Muscle of back (tissue), 11 donors: ENCODE measurements around the gene SLC46A2. TPM values are rescaled to one million over a fixed set of nuclear protein-coding genes. Genes with fewer than 3 reads are reported as not detected.

ENCODE experiments used
- DNase-seq, 3 donors: peaks; one replicate each; pipeline versions ENCODE4 v3.0.0 to v3.0.0-alpha.2; 2013
- polyA plus RNA-seq, 10 donors: library from polyadenylated mRNA; unstranded; fragments of 120-200 nt; gene quantifications; one replicate each; pipeline ENCODE4 v1.2.1, GENCODE V29; 2013; ENCODE audit not compliant: insufficient read length in 10 of 10

The SLC46A2 gene
- polyA plus RNA-seq, 10 donors: 0.07 to 0.24 (median 0.17) TPM; not detected in 5

GRCh38 chr9:112887381-112887780 lies 3.3 kb downstream of the SLC46A2 start:
- no peak for DNase-seq

- DNase-seq: no peak
Observed at GRCh38 chr9:112886351-112886750, 4.3 kb downstream of the SLC46A2 start.

- DNase-seq: no peak
Observed at GRCh38 chr9:112885324-112885723, 5.4 kb downstream of the SLC46A2 start.

GRCh38 chr9:112884721-112885120 lies 6.0 kb downstream of the SLC46A2 start:
- DNase-seq: no peak

GRCh38 chr9:112884101-112884500 lies 6.6 kb downstream of the SLC46A2 start:
- DNase-seq: no peak

GRCh38 chr9:112881331-112881730 lies 9.3 kb downstream of the SLC46A2 start:
- DNase-seq: no peak

- DNase-seq: no peak
Observed at GRCh38 chr9:112880650-112881049, 10.0 kb downstream of the SLC46A2 start.

- no peak for DNase-seq
Observed at GRCh38 chr9:112878752-112879151, 11.9 kb downstream of the SLC46A2 start.

GRCh38 chr9:112873773-112874405 lies 16.8 kb downstream of the SLC46A2 start:
- no peak for DNase-seq

- DNase-seq: no peak
Observed at GRCh38 chr9:112872019-112872418, 18.7 kb downstream of the SLC46A2 start.

- DNase-seq: no peak
Observed at GRCh38 chr9:112870556-112870955, 20.1 kb downstream of the SLC46A2 start.

GRCh38 chr9:112869917-112870316 lies 20.8 kb downstream of the SLC46A2 start:
- DNase-seq: no peak

- DNase-seq: peak in 1 of 3 donors; percentile 46
Observed at GRCh38 chr9:112869041-112869529, 21.6 kb downstream of the SLC46A2 start.

- DNase-seq: no peak
Observed at GRCh38 chr9:112868461-112868860, 22.2 kb downstream of the SLC46A2 start.

GRCh38 chr9:112867275-112867991 lies 23.2 kb downstream of the SLC46A2 start:
- DNase-seq: peak in 1 of 3 donors; percentile 66

GRCh38 chr9:112866662-112867274 lies 23.9 kb downstream of the SLC46A2 start:
- DNase-seq: peak in 1 of 3 donors; percentile 43

- DNase-seq: no peak
Observed at GRCh38 chr9:112864982-112865381, 25.7 kb downstream of the SLC46A2 start.

- DNase-seq: no peak
Observed at GRCh38 chr9:112864403-112864802, 26.3 kb downstream of the SLC46A2 start.

GRCh38 chr9:112863746-112864145 lies 26.9 kb downstream of the SLC46A2 start:
- no peak for DNase-seq

GRCh38 chr9:112863214-112863613 lies 27.5 kb downstream of the SLC46A2 start:
- DNase-seq: no peak

GRCh38 chr9:112861638-112862555 lies 28.8 kb downstream of the SLC46A2 start:
- DNase-seq: no peak

GRCh38 chr9:112861155-112861554 lies 29.5 kb downstream of the SLC46A2 start:
- DNase-seq: no peak
